AG20443 (cell line): ENCODE measurements around the gene GLRX.
A peak's percentile ranks its signal among the peaks of the same experiment; 100 is the strongest.

Experiments used
- DNase-seq: peaks from one replicate; pipeline ENCODE4 v3.0.0; 2012; ENCODE audit warnings: low spot score, mixed read lengths

GLRX gene

GRCh38 chr5:95808686-95809413 lies 13.7 kb downstream of the GLRX start:
- peak; percentile 65 for DNase-seq

- no peak for DNase-seq
These were observed 14.4 kb downstream of the GLRX start for GRCh38 chr5:95808013-95808685.

- DNase-seq: no peak
These were observed 15.8 kb downstream of the GLRX start for GRCh38 chr5:95806687-95807086.

GRCh38 chr5:95804736-95805539 lies 17.6 kb downstream of the GLRX start:
- no peak for DNase-seq

- no peak for DNase-seq
These were observed 19.0 kb downstream of the GLRX start for GRCh38 chr5:95803271-95804148.

GRCh38 chr5:95801961-95802360 lies 20.6 kb downstream of the GLRX start:
- no peak for DNase-seq

GRCh38 chr5:95801532-95801931 lies 21.0 kb downstream of the GLRX start:
- no peak for DNase-seq

GRCh38 chr5:95800553-95800952 lies 22.0 kb downstream of the GLRX start:
- DNase-seq: no peak

- DNase-seq: no peak
These were observed 23.2 kb downstream of the GLRX start for GRCh38 chr5:95799191-95799835.

- no peak for DNase-seq
These were observed 24.0 kb downstream of the GLRX start for GRCh38 chr5:95798545-95798944.

- no peak for DNase-seq
These were observed 24.5 kb downstream of the GLRX start for GRCh38 chr5:95798048-95798447.

- no peak for DNase-seq
These were observed 25.2 kb downstream of the GLRX start for GRCh38 chr5:95797301-95797700.

- peak; percentile 28 for DNase-seq
These were observed 28.4 kb downstream of the GLRX start for GRCh38 chr5:95794070-95794516.

GRCh38 chr5:95791751-95792150 lies 30.8 kb downstream of the GLRX start:
- no peak for DNase-seq

- DNase-seq: no peak
These were observed 34.0 kb downstream of the GLRX start for GRCh38 chr5:95788493-95788892.

GRCh38 chr5:95786821-95787418 lies 35.6 kb downstream of the GLRX start:
- DNase-seq: peak; percentile 28

- DNase-seq: no peak
These were observed 37.8 kb downstream of the GLRX start for GRCh38 chr5:95784514-95785302.

- no peak for DNase-seq
These were observed 38.9 kb downstream of the GLRX start for GRCh38 chr5:95783661-95784060.

GRCh38 chr5:95782181-95782580 lies 40.3 kb downstream of the GLRX start:
- DNase-seq: no peak

- DNase-seq: peak; percentile 83
These were observed 41.4 kb downstream of the GLRX start for GRCh38 chr5:95781101-95781583.
